GM19193 (cell line): ENCODE measurements around the gene ASIC4.

ENCODE experiments used
- POLR2A ChIP-seq: IDR thresholded peaks from 4 replicates; pipeline ENCODE4 v1.6.1; 2011; ENCODE audit not compliant: insufficient read depth, insufficient read length; ENCODE audit errors: extremely low read depth

Gene ASIC4

GRCh38 chr2:219526320-219527075 is 12.2 kb downstream of the ASIC4 start:
- no peak for TF ChIP-seq POLR2A

DNA sequence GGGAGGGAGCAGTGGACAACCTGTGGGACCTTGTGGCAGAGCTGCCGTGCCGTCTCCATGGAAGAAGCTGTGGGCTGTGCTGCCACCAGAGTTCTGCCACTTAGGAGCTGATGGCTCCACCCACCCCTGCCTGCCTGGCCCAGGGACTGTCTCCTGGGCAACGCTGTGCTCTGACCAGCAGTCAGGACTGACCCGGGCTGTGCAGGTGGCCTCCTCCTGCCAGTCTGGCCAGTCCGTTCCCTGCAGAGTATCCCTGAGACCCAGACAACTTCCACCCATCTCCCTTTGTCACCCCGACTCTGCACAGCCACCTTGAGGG is 12.8 kb downstream of the ASIC4 start:
- TF ChIP-seq POLR2A: no peak

DNA sequence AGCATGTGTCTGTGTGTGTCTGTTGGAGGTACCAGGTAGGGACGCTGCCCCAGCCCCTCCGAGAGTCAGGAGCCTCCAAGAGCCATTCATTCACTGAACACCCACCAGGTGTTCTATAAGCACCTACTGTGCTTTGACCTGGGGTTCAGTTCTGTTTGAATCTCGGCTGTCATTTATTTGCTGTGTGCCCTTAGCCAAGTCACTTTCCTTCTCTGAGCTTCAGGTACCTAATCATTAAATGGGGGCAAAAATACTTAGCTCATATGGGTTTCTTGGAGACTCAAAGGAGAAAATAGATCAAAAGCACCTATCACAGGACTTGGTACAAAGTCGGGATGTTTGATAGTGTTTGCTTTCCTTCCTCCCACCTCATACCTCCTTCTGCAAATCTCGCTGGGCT is 13.2 kb downstream of the ASIC4 start:
- no peak for TF ChIP-seq POLR2A

GRCh38 chr2:219530048-219530963 is 16.0 kb downstream of the ASIC4 start:
- no peak for TF ChIP-seq POLR2A

DNA sequence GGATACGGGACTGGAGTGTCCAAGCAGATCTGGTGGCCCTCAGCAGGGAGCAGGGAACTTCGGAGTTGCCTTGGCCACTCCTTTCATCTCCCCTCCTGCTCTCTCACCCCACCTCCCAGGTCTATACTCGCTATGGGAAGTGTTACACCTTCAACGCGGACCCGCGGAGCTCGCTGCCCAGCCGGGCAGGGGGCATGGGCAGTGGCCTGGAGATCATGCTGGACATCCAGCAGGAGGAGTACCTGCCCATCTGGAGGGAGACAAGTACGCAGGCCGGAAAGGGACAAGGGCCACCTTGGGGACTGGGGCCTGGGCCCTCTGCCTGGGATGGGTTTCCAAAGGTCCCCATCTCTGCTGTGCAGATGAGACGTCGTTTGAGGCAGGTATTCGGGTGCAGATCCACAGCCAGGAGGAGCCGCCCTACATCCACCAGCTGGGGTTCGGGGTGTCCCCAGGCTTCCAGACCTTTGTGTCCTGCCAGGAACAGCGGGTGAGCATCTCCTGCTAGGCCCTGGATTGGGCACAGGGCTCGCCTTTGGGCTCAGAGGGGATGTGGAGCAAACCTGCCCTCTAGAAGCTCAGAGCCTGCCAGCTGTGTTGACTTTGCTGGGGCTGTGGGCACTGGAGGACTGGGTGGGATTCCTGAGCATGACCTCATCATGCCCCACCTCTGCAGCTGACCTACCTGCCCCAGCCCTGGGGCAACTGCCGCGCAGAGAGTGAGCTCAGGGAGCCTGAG is 17.5 kb downstream of the ASIC4 start:
- TF ChIP-seq POLR2A: no peak

- TF ChIP-seq POLR2A: no peak
Observed at GRCh38 chr2:219532378-219532649, 18.0 kb downstream of the ASIC4 start.

DNA sequence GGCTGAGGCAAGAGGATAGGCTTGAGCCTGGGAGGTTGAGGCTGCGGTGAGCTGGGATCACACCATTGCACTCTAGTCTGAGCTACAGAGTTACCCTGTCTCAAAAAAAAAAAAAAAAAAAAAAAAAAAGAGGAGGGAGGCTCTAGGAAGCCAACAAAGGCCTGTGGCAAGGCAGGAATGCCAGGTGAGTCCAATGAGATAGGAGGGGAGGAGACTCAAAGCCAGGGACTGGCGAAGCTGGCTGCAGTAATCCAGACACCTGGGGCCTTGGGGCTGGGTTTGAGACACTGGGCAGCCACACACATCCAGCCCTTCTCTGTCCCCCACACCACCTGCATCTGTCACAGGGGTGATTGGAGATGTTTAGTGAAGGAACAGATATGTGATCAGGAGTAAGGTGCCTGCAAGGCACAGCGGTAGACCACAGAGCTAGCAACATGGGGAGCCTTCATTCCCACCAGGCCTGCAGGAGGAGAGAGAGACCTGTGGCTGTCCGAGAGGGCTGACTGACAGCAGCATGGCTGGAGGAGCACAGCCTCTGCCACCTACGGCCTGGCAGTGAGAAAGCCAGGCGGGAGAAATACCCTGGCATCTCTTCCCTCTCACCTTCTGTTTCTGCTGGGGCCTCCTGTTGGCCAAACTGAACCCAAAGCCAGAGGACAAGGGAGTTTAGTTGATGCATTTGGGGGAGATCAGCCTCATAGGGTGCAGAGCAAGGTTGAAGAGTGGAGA is 19.8 kb downstream of the ASIC4 start:
- TF ChIP-seq POLR2A: no peak

DNA sequence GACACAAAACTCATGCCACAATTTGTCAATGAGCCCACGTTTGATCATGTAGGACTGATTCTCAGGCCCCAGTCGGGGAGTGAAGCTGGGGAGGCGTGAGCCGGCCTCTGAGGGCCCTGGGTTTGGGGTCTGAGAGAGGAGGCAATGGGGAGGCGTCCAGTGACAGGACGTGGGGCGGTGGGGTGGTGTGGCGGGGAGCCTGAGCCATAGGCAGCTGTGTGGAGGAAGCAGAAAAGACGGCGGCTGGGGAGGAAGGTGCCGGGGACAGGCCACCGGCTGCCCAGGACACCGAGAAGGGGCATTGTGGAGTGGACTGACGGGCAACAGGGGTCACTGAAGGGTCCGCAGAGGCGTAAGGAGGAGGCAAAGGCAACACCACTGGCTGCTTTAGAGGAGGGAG is 22.1 kb downstream of the ASIC4 start:
- TF ChIP-seq POLR2A: no peak

DNA sequence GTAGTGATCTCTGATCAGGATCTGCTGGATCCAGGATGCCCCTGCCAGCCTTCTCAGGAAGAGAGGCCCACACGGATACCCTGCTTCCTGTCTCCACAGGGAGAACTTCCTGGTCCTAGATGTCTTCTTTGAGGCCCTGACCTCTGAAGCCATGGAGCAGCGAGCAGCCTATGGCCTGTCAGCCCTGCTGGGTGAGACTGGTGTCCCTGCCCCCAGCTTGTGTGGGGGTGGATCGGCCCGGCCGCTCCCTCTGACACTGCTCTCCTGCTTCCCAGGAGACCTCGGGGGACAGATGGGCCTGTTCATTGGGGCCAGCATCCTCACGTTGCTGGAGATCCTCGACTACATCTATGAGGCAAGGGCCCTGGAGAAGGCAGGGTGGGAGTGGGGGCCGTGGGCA is 22.7 kb downstream of the ASIC4 start:
- no peak for TF ChIP-seq POLR2A

DNA sequence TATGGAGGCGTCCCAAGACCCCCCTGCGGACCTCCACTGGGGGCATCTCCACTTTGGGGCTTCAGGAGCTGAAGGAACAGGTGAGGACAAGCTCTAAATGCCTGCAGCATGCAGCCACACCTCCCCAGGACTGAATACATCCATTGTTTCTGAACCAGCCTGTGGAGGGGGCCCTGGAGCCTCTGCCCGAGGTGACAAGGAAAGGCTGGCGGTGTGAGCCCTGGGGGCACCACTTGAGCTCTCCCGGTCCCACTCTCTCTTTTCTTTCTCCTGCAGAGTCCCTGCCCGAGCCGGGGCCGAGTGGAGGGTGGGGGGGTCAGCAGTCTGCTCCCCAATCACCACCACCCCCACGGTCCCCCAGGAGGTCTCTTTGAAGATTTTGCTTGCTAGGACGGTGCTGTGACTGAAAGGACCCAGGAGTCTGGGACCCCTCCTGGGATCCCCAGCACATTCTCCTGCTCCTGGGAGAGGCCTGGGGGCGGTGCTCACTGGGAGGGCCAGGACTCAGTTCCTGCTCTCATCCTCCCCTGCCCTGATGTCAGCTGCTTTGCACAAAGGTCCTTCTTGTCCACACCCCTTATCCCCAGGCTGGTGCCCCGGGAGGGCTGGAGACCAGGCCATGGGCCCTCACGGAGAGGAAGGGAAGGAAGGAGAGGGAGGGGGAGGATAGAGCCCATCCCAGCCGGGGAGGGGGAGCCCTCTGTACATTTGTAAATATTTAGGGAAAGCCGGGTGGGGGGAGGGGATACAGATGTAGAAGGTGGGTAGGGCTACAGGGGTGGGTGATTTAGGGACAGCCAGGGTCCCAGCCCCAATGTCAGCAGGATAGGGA is 23.6 kb downstream of the ASIC4 start:
- no peak for TF ChIP-seq POLR2A

DNA sequence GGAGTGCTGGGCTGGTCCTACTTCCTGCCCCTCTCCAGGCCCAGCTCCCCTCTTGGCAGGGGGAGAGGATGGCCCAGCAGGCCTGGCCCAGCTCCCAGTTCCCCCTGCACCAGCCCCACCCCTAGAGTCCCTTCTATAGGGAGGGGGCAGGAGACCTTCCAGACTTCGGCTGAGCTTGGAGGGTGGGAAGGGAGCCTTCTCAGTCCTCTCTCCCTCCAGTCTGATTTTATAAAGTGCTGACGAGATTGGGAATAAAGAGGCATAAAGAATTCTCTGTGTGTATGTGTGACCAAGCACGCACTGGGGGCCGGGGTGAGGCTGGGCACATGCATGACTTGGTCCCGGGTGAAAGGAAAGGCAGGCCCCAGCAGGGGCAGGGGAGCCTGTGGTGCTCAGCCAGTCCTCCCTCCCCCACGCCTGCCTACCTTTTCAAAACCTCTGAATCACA is 24.2 kb downstream of the ASIC4 start:
- no peak for TF ChIP-seq POLR2A

- no peak for TF ChIP-seq POLR2A
Observed at GRCh38 chr2:219538956-219539788, 24.9 kb downstream of the ASIC4 start.
